Astrocyte of the cerebellum (primary cell): ENCODE measurements around the gene SPP2.

Source experiments
- DNase-seq: peaks from one replicate; pipeline ENCODE4 v3.0.0-alpha.2; 2011; ENCODE audit warnings: low read depth
- H3K4me3 ChIP-seq: 2 replicates; pipeline ENCODE4 v1.5.1; 2011; ENCODE audit warnings: mild to moderate bottlenecking, low read depth, low read length, moderate library complexity
- in situ Hi-C: cut with HindIII; loops from 2 replicates; pipeline ENCODE4 v1.10.0; 2017; ENCODE audit warnings: low sequenced_read_pairs
- TF ChIP-seq, protein P1 (sequence below): IDR thresholded peaks from 2 replicates; pipeline ENCODE4 v1.5.1; 2012; ENCODE audit warnings: low read length, low read depth, moderate library complexity, mild to moderate bottlenecking; ENCODE audit errors: missing control alignments

The SPP2 gene, protein sequence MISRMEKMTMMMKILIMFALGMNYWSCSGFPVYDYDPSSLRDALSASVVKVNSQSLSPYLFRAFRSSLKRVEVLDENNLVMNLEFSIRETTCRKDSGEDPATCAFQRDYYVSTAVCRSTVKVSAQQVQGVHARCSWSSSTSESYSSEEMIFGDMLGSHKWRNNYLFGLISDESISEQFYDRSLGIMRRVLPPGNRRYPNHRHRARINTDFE

DNA sequence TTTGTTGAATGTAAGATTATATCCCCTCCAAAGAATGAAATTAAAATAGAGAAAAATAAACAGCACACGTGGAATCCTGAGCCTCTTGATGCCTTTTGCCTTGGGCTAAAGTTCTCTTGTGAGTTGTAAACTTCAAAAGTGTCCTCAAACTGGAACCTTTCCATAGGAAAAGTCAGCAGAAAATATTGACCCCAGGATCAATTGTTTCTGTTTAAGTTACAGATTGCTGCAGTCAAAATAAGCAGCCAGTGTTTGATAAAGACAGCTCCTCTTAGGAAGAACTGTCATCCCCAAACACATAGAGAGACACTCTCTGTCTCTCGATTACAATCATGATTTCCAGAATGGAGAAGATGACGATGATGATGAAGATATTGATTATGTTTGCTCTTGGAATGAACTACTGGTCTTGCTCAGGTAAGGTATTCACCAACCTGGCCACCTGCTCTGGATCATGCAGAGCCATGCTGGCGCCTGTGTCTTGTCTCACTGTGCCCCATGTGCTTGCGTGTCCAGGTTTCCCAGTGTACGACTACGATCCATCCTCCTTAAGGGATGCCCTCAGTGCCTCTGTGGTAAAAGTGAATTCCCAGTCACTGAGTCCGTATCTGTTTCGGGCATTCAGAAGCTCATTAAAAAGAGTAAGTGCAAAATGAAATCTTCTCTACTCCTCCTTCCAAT, at the start of gene SPP2:
TSS of gene SPP2 (plus strand) at position 248 of the 681 bp plus-strand sequence. CDS start at position 333, 85 bp downstream.
- H3K4me3 ChIP-seq, result no peak within 1 kb of the TSS
- DNase-seq, result no peak
- in situ Hi-C loops, result no loop called here
- TF ChIP-seq, protein P1, sequence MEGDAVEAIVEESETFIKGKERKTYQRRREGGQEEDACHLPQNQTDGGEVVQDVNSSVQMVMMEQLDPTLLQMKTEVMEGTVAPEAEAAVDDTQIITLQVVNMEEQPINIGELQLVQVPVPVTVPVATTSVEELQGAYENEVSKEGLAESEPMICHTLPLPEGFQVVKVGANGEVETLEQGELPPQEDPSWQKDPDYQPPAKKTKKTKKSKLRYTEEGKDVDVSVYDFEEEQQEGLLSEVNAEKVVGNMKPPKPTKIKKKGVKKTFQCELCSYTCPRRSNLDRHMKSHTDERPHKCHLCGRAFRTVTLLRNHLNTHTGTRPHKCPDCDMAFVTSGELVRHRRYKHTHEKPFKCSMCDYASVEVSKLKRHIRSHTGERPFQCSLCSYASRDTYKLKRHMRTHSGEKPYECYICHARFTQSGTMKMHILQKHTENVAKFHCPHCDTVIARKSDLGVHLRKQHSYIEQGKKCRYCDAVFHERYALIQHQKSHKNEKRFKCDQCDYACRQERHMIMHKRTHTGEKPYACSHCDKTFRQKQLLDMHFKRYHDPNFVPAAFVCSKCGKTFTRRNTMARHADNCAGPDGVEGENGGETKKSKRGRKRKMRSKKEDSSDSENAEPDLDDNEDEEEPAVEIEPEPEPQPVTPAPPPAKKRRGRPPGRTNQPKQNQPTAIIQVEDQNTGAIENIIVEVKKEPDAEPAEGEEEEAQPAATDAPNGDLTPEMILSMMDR, result no peak

DNA sequence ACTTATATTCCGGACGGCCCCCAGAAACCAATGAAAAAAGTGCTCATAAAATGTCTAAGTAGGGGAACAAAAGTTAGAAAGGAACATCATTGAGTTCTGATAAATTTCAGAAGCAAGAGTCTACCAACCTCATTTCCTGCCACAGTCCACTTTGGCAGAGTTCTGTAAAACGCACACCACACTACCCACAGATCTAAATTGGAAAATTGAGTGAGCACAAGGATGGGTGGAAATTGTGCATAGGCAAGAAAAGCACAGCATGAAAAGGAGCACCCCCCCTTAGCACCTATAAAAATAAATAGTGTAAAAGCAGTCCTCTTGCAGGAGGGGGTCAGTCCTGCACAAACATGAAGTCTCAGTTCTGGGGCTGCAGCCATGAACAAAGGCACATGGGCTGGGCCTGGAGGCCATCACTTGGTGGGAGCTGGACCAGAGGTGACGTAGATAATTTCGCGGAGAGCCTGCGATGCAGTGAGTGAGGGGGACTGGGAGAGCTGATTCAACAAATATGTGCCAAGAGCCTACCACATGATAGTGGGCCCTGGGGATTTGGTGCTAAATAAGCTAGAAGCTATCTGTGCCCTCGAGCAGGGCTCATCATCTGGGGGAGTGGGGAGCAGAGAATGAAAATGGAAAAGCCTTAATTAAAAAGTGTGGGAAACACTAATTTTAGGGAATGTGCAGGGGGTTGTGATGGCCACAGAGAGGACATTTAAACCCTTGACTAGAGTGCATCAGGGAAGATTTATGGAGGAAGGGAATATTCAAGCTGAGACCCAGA, 48.9 kb upstream of the SPP2 start:
- no peak overlapping the region for H3K4me3 ChIP-seq
- in situ Hi-C loops, result no loop called here
- TF ChIP-seq, protein P1, result no peak
- no peak for DNase-seq

DNA sequence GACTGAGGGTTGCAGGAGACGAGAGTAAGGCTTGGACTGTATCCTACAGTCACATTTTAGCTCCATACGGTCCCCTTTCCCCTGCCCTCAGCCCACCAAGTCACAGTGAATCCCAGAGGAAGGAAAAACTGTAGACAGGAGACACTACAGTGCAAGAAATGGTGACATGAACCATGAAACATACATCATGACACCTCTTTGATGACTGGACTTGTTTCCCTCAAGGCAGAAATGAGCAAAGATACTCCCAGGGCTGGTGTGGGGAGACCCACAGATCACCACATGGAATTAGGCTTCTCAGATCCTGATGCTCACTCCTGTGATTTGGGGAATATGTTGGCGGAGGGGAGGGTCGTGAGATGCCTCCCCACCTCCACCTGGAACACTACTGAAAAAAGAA, 48.2 kb upstream of the SPP2 start:
- in situ Hi-C loops, result no loop called here
- TF ChIP-seq, protein P1, result no peak
- DNase-seq, result no peak
- H3K4me3 ChIP-seq, result no peak overlapping the region

DNA sequence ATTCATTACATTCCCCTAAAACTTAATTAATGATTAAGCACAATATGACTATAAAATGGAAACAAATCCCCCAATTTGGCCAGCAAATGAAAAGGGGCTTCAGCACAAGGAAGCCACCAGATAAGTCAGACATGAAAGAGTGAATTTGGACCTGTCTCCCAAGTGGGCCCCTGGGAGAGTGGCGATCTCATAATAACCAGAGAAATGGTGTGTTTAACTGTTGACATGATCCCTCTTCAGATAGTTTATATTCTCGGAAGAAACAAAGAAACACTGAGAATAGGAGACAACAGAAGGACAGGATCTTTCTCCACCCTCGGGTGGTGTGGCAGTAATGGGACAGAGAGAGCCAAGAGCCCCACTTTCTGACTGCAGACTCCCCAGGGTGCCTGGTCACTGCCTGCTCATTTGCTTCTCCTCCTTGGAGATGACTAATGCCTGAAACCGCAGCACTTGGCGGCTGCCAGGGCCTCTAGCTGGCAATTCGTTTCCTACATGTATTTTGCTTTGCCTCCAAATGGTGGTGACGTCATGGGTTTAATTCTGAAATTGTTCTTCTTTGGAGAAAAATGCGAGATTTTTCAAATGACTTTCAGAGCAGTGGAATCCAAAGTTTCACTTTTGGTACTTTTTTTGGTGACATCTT, 46.4 kb upstream of the SPP2 start:
- H3K4me3 ChIP-seq, result no peak overlapping the region
- TF ChIP-seq, protein P1, result no peak
- in situ Hi-C loops, result no loop called here
- DNase-seq, result peak; percentile 93

DNA sequence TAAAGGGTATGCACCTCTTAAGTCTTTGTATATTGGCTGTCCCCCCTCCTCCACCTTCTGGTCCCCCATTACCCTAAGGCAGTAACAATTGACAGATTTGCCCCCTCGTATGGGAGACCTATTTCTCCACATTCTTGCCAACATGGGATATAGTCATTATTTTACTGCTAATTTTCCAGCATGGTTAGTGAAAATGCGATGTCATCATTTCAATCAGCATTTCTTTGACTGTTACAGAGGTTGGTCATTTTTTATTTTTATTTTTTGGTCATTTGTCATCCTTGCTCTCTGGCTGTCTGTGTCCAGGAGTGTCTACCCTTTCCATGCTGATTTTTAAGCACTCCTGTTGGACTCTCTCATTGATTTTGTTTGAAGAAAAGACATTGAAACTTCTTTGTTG, 45.4 kb upstream of the SPP2 start:
- TF ChIP-seq, protein P1, result no peak
- no peak overlapping the region for H3K4me3 ChIP-seq
- no peak for DNase-seq
- in situ Hi-C loops, result no loop called here

DNA sequence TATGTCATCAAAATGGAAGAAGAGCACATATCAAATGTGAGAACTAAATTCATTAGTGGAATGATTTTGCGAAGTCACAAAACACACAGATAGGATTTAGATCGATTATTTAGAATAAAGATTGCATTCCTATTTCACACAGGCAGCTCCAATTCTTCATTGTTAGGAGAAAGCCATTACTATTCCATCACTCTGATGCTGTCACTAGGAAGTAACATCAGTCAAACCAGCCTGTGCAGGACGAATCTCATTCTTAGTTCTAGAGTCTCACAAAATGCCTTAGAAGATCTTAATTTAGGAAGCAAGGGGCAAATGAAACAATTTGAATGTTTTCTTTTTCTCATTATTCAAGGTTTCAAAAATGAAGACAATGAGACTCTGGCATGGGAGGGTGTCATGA, 44.0 kb upstream of the SPP2 start:
- in situ Hi-C loops, result no loop called here
- no peak overlapping the region for H3K4me3 ChIP-seq
- TF ChIP-seq, protein P1, result no peak
- DNase-seq, result no peak
